HG02852 (cell line): ENCODE data around the gene LRRN3.

Experiments
- ATAC-seq: cut with Tn5 transposase; IDR thresholded peaks from one replicate; pipeline ENCODE4 v1.9.1; 2021; ENCODE audit warnings: mild to moderate bottlenecking, moderate library complexity; ENCODE audit not compliant: unreplicated experiment

Gene LRRN3

GRCh38 chr7:111160297-111160696, 69.4 kb downstream of the LRRN3 start:
- no peak for ATAC-seq

- no peak for ATAC-seq
Observed at GRCh38 chr7:111162692-111163091, 71.8 kb downstream of the LRRN3 start.

DNA sequence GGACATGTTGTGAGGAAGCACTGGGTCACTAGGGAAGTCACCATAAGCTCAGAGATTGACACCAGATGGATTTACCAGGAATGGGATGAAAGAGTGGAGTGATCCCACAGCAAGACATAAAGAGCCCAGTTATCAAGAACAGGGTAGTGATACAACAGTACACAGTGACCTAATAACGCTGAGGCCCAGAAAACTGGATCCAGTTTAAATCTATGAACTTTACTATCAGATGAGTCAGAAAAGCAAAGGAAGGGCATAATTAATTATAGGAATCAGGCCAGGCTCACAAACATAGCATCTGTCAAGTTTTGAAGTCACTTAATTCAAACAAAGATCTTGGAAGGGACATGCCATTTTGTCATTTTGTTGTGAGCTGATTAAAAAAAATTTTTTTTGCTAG, 73.5 kb downstream of the LRRN3 start:
- no peak for ATAC-seq

- no peak for ATAC-seq
Observed at GRCh38 chr7:111168182-111168581, 77.3 kb downstream of the LRRN3 start.

GRCh38 chr7:111172564-111173257, 81.8 kb downstream of the LRRN3 start:
- ATAC-seq = no peak

DNA sequence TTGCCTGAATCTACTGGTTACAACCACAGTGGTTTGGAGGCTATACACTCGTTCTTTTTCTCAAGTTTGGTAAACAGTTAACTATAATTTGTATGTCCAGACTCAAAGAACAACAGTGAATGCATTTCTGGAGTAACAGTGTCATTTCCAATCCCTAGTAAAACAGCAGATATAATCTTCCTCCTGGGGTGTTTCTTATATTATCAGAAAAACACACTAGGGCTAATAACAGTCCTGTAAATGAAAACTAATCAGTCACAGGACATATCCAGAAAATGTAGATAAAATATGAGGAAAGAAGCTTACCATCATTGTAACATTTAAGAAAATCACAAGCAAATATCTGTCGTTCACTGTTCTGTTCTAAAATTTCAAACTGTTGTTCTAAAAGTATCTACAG, 82.6 kb downstream of the LRRN3 start:
- no peak for ATAC-seq

GRCh38 chr7:111173990-111174389, 83.1 kb downstream of the LRRN3 start:
- peak; percentile 68 for ATAC-seq

- no peak for ATAC-seq
Observed at GRCh38 chr7:111174510-111174909, 83.6 kb downstream of the LRRN3 start.
